ENCODE data around the gene EPB41.
"Not testable (repeated sequence)": the region's sequence is repeated elsewhere in the genome, so short reads cannot be mapped to it uniquely, and the experiment has no call there.

Gene EPB41

DNA sequence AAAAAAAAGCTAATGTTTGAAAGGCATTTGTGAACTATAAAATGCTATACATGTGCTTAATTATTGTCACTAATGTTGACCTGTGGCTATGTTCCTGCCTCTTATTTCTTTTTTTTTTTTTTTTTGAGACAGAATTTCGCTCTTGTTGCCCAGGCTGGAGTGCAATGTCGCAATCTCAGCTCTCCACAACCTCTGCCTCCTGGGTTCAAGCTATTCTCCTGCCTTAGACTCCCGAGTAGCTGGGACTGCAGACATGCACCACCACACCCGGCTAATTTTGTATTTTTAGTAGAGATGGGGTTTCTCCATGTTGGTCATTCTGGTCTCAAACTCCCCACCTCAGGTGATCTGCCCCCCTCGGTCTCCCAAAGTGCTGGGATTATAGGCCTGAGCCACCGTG is 193.7 kb downstream of the EPB41 start:
- not testable (repeated sequence) for DNase-seq (ENCODE audit: low read depth, low spot score)

DNA sequence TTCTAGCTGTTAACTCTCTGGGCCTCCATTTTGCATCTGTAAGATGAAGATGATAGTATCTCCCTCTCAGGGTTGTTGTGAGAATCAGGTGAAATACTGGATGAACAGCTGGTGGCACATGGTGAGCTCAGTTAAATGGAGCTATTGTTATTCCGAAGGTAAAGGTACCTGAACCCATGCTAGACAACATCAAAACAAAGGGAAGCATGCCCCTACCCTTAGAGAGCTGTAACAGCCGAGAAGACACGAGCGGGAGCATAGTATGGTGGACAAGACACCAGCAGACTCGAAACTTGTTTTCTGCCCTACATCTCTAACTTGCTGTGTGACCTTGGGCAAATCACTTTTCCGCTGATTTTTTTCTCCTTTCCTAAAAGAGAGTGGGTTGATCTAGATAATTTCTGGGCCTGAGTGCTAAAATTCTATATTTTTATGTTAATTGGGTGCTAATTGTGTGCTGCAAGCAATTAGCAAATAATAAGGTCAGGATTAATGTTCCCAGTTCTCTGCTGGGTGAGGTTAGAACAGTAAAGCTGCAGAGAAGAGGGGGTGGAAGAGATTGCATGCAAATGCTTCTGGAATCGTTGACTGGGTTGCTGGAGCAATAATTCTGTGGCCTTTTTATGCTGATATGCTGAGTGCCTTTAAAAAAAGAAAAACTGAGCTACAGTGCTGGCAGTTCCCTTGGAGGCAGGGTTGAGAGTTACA is 198.5 kb downstream of the EPB41 start:
- DNase-seq (ENCODE audit: low read depth, low spot score), result no peak

GRCh38 chr1:29113413-29114117 is 199.2 kb downstream of the EPB41 start:
- DNase-seq (ENCODE audit: low read depth, low spot score), result no peak

DNA sequence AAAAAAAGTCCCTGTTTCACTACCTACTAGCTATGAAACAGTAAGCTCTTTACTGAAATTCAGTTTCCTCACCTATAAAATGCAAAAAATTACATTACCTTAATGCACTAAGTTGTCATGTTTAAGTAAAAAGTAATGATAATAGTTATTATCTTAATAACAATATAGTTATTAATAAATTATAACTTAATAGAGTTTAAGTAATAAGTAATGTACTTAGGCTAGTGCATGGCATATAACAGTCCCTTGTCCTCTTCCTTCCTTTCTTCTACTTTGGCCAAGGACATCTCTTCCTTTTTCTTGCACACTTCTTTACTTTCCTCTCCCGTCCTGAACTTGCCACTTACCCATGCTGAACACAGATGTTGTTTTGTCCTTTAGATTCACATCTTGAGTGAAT is 200.3 kb downstream of the EPB41 start:
- DNase-seq (ENCODE audit: low read depth, low spot score), result no peak

GRCh38 chr1:29117381-29117780 is 203.0 kb downstream of the EPB41 start:
- DNase-seq (ENCODE audit: low read depth, low spot score), result no peak

- peak; percentile 39 for DNase-seq (ENCODE audit: low read depth, low spot score)
Measured at GRCh38 chr1:29119121-29119929, 205.0 kb downstream of the EPB41 start.

GRCh38 chr1:29120367-29120766 is 206.0 kb downstream of the EPB41 start:
- no peak for DNase-seq (ENCODE audit: low read depth, low spot score)

DNA sequence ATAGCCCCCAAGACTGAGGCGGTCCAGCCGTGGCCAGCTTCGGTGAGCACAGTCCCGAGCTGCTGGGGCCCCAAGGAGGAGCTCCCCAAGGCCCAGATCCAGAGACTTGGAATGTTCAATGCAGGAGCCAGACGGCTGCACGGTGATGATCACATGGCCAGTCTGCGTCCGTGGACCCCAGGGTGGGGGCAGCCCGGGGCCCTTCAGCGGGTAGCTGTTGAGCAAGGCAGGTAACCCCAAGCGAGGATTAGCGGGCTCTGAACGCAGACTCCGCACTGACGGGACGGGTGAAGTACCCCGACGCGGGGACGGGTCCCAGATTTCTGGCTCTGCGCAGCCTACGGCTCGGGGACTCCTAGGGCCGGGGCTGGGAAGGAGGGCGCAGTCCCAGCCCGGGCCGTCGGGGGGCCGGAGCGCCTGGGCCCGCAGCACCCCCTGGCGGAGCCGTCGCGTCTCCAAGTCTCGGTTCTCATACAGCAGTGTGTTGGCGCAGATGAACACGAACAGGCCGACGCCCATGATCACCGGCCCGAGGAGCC is 206.6 kb downstream of the EPB41 start:
- peak; percentile 76 for DNase-seq (ENCODE audit: low read depth, low spot score)

GRCh38 chr1:29121516-29121935 is 207.2 kb downstream of the EPB41 start:
- DNase-seq (ENCODE audit: low read depth, low spot score), result peak; percentile 55

DNA sequence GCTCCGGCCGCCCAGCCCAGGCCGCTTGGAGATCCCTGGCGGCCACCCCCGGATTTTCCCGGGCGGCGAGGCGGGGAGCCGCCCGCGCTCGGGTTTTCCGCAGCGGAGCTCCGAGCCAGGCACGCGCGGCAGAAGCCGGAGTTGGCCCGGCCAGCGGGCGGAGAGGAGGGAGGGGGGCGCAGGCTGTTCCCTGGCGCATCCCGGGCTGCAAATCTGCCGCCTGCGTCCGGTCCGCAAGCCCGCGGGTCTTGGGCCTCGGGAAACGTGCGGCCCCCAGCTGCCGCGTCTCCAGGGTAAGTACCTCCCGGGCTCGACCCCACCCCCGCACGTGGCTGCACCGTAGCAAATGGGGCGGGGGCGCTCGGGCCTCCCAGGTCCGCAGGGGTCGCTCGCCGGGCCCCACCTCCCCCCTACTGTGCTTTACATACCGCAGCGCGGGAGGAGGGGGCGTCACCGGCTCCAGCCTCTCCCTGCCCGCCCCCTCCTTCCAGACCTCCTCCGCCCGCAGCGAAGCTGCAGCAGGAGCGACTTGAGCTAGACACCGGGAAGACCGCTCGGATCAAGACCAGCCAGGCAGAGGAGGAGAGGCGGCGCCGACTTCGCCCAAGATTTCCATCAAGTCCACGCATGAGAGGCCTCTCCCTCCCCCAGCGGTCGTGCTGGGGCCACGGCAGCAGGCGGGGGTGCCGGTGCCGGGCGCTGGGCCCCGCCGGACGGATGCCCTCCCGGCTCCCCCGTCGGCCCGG is 207.7 kb downstream of the EPB41 start:
- peak; percentile 67 for DNase-seq (ENCODE audit: low read depth, low spot score)

DNA sequence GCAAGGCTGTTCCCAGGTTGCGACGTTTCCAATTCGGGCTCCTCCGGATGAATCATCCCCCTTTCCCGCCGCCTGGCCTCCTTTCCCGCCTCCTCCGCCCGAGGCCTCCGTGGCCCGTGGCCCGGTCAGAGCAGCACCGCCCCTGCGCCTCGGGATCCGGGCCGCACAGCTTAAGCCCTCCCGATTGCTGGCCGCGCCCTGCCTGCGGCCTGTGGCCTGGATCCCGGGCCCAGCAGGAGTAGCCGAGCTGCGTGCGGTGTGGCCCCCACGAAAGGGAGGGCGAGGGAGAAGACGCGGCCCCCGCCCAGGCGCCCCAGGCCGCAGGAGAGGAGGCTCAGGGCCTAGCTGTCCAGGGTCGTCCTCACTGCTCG is 208.3 kb downstream of the EPB41 start:
- peak; percentile 81 for DNase-seq (ENCODE audit: low read depth, low spot score)

GRCh38 chr1:29123053-29123886 is 208.9 kb downstream of the EPB41 start:
- DNase-seq (ENCODE audit: low read depth, low spot score), result peak; percentile 73

DNA sequence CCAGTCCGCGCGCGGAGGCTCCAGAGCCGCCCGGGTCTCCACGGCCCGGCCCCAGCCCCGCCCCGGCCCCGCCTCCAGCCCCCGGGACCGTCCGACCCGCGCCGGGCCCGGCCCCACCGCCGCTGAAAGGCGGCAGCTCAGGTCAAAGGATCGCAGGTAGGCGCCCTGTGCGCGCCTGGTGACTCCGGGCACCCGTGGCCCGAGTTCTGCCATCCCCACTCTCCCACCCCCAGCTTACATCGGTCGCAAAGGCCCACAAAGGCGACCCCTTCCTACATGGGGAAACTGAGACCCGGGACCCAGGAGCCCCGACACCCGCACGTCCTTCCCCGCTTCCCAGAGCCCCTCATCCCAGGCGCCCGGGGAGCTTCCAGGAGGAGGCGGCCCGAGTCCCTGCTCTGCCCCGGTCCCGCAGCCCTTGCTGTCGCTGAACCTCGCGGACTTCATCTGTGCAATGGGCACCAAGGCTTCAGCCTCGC is 209.6 kb downstream of the EPB41 start, which contains the start of gene TMEM200B:
Gene TMEM200B (minus strand): TSS at position 17 of the 479 bp plus-strand sequence. CDS start 2,075 bp downstream, outside the sequence.
- peak; percentile 63 for DNase-seq (ENCODE audit: low read depth, low spot score)

DNA sequence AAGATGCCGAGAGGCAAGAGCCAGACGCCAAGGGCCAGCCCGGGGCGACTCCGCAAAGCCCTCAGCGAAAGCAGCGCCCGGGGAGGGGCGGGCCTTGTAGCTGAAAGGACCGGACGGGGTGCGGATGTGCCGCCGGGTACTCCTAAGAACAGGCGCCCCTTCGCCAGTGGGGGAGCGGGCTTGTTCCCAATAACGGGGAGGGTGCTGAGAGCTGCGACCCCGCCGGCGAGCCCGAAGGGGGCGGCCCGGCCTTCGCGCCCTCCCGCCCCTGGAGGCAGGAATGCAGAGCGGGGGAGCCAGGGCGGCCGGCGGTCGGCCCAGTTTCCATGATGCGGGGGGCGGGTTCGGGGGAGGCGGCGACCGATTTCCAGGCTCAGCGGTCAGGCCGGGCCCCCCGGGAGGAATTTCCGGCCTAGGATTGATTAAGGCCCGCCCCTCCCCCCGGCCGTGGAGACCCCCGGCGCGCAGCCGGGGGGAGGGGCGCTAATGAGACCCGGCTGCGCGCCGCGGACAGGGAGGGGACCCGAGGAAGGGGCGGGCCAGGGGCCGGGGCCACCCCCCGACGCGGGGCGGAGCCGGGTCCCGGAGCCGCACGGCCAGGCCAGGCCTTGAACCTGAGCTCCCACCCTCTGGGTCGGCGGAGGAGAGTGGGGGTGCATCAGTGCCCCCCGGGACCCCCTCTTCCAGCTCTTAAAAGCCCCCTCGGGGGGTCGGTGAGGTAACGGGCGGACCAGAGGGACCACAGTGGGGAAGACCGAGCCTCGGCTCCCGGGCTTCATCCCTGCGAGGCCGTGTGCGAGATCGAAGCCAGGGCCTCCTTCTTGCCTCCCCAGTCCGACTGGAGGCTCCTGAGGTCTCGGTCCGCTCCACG is 210.2 kb downstream of the EPB41 start:
- DNase-seq (ENCODE audit: low read depth, low spot score), result peak; percentile 96

- no peak for DNase-seq (ENCODE audit: low read depth, low spot score)
Measured at GRCh38 chr1:29125237-29125641, 210.9 kb downstream of the EPB41 start.

DNA sequence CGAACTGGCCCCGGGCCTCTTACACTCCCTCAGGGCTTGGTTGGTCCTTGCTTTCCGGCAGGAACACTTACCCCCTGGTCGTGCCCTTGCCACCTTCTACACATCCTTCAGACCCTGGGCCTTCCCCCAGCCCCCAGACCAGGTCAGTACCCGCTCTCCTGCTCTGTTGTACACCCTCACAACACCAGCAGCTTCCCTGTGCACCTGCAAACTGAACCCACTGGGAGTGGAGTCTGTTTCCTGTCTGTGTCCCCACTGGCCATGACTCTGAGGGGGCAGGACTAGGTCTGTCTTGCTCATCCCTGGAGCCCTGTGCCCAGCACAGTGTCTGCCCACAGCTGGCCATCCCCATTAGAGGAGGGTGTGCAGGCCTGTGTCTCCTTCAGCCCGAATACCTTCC is 211.4 kb downstream of the EPB41 start:
- DNase-seq (ENCODE audit: low read depth, low spot score), result no peak

DNA sequence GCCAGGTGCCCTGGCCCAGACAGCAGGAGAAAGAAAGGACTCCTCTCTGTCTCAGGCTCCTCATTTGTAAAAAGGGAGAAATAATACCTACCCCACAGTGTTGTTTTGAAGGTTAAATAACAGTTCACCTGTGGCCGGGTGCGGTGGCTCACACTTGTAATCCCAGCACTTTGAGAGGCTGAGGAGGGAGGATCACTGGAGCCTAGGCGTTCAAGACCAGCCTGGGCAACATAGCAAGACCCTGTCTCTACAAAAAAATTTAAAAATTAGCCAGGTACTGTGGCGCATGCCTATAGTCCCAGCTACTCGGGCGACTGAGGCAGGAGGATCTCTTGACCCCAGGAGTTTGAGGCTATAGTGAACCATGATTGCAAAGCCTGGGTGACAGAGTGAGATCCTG is 211.8 kb downstream of the EPB41 start:
- no peak for DNase-seq (ENCODE audit: low read depth, low spot score)

DNA sequence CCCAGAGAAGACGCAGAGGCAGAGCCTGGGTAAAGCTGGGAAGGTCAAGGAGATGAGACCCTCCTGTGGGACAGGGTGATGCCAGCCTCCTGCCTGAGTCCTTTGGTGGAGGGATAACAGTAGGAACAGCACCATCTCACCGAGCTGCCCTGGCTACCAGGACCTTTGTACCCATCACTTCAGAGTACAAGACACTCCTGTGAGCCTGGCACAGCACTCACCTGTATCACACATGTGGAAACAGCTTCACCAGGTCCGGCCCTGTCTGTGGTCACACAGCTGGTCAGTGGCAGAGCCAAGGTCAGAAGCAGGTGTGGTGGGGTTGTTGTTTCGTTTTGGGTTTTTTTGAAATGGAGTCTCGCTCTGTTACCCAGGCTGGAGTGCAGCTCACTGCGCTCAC is 214.4 kb downstream of the EPB41 start:
- DNase-seq (ENCODE audit: low read depth, low spot score), result no peak

GRCh38 chr1:29129916-29130315 is 215.5 kb downstream of the EPB41 start:
- no peak for DNase-seq (ENCODE audit: low read depth, low spot score)

Data from astrocyte of the hippocampus (primary cell).